GM19397 (cell line): Measurements from ENCODE around the gene NKAP.

ENCODE experiments used
- ATAC-seq: cut with Tn5 transposase; IDR thresholded peaks from one replicate; pipeline ENCODE4 v1.9.1; 2021; ENCODE audit warnings: mild to moderate bottlenecking, moderate library complexity; ENCODE audit not compliant: unreplicated experiment

NKAP gene

GRCh38 chrX:119871245-119871598 is 72.3 kb downstream of the NKAP start:
- ATAC-seq = peak; percentile 39
